Measurements from ENCODE around the gene ACSM3.

DNA sequence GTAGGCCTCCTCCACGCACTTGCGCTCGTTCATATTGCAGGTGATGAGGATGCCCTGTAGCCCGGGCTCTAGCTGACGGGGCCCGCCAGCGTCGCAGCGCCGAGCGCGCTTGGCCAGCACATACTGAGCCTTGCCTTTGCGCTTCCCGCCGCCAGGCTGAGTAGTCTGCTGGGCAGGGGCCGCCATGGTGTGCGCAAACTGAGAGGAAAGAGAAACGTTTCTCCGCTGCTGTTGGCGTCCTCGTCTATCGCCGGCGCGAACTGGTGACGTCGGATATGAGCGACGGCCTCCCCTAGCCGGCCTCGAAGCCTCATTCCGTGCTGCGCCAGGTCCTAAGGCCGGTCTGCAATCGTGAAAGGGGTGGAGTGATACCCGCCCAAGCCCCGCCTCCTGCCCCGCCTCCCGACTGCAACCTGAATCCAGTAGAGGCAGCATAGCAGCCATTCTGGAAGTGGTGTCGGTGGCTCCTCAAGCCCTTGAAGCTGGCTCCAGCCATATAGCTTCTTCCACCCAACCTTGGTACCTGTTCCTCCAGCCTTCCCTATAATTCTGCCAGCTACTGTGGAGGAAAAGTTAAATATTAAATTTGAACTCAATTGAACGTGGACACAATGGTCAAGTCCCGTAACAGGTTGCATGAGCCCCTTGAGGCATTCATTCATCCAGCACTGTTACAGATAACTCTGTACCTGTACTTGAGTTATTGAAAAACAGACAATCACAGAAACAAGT, 22.1 kb upstream of the ACSM3 start, which contains the start of gene THUMPD1:
- TF ChIP-seq CTCF (IDR thresholded peaks at IDR 0.05) (peak in 1 of 3 experiments; percentile 13), POLR2A (IDR thresholded peaks at IDR 0.05) (peak; percentile 15)

All from testis (tissue), 2 donors.